ENCODE measurements around the gene MAPT.

MAPT gene

GRCh38 chr17:45863857-45864654, 30.3 kb upstream of the MAPT start:
- DNase-seq = no peak

- DNase-seq = no peak
Measured at GRCh38 chr17:45867171-45867570, 27.2 kb upstream of the MAPT start.

DNA sequence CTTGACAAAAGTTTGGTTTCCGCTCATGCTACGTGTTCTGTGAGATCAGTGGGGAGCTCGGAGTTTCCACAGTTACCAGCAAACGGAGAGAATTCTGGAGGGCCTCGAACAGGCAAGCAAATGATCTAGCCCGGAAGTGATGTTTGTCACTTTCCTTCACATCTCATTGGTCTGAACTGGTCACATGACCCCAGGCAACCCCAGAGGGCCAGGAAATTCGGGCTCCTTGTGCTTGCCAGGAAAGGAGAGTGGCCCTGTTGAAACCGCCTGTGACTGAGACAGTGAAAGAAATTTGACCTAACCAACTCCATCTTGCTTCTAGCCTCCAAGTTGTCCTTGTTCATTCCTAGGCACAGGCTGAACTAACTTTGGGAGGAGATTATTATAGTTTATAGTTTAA, 26.7 kb upstream of the MAPT start:
- DNase-seq = no peak

DNA sequence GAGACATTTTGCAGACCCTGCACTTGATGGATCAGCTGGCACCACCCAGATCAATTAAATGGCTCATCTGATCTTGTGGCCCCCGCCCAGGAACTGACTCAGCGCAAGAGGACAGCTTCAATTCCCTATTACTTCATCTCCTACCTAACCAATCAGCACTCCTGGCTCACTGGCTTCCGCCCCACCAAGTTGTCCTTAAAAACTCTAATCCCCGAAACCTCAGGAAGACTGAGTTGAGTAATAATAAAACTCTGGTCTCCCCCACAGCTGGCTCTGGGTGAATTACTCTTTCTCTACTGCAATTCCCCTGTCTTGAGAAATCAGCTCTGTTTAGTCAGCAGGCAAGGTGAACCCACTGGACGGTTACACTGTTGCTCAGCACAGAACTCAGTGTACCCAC, 26.1 kb upstream of the MAPT start:
- no peak for DNase-seq

DNA sequence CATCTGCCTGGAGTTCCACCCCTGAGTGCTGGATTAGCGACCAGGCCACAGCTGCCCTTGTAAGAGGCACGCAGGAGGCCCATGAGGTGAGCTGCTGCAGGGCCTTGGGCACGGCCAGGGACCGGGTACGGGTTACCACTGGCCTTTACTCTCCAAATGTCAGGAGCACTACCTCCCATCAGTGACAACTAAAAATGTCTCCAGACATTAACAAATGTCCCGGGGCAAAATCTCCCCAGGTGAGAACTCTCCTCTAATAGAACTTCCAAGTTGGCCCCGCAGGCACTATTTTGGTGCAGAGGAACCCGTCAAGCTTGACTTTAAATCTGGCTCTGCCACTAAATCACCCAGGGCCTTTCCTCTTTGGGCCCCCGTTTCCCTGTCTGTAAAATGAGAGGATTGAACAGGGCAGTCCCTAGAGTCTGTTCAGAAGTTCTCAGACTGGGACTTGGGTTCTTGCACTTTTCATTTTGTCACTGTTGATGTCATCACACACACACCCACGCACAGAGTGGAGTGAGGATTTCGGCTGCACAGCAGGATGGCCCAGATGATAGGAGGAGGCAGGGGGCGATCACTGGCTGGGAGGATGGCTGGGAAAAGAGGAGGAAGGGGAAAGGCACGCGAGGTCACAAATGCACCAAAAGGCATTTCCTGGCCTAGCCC, 24.5 kb upstream of the MAPT start:
- DNase-seq = no peak

GRCh38 chr17:45870342-45870974, 23.9 kb upstream of the MAPT start:
- no peak for DNase-seq

- no peak for DNase-seq
Measured at GRCh38 chr17:45871718-45872117, 22.6 kb upstream of the MAPT start.

DNA sequence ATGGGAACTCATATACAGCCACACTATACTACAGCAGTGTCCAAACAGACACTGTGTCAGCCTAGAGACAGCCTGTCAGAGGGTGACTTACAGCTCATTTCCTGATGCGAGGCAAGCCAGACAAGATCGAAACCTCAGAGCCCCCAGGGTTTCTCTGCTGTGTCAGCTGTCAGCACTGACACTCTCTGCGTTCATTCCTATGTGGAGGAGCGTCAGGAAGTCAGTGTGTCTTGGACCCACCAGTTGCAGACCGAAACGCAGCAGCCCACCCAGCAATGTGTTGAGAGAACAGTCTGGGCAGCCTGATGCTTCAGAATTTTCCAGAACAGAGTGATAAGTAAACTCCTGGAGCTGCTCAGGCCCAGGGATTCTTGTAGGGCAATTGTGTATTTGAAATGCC, 20.6 kb upstream of the MAPT start:
- no peak for DNase-seq

GRCh38 chr17:45874151-45874550, 20.2 kb upstream of the MAPT start:
- DNase-seq = no peak

- DNase-seq = no peak
Measured at GRCh38 chr17:45876539-45876938, 17.8 kb upstream of the MAPT start.

GRCh38 chr17:45877467-45877866, 16.9 kb upstream of the MAPT start:
- no peak for DNase-seq

DNA sequence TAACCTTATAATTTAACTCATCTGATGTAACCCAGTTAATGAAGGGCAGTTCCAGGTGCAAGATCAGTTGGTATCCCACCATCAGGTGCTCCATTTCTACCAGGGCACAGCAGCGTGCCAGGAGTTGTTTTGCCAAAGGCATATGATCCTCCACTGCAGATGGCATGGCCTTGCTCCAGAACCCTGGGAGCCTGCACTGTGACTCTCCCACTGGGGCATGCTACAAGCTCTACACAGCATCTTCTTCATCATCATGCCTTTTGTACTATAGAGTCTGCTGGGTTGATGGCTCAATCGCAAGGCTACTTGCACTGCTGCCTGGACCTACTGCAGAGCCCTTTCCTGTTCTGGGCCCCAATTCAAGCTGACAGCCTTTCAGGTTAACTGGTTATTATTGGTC, 11.3 kb upstream of the MAPT start:
- no peak for DNase-seq

GRCh38 chr17:45886852-45887251, 7.5 kb upstream of the MAPT start:
- no peak for DNase-seq

DNA sequence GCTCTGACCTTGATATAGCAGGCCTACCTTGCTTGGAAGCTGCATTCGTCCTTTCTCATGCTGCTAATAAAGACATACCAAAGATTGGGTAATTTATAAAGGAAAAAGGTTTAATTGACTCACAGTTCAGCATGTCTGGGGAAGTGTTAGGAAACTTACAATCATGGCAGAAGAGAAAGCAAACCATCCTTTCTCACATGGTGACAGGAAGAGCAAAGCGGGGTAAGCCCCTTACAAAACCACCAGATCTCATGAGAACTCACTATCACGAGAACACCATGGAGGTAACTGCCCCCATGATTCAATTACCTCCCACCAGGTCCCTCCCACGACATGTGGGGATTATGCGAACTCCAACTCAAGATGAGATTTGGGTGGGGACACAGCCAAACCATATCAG, 6.0 kb upstream of the MAPT start:
- no peak for DNase-seq

DNA sequence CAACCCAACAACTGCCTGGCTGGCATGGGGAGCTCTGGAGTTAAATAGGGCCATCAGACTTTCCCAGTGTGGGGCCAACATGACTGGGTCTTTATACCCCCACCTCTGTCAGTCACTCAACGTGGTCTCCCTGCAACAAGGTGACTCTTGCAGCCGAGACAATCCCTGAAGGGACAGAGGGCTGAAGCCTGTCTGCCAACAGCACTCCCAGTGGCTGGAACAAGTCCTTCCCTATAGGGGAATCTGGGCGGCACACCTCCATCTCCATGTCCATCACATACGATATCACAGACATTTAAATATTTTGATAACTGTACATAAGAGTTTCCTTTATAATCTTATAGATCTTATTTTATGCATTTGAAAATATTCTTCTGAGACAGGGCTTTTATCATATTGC, 4.8 kb upstream of the MAPT start:
- DNase-seq = no peak

- no peak for DNase-seq
Measured at GRCh38 chr17:45893725-45894021, 681 bp upstream of the MAPT start.

DNA sequence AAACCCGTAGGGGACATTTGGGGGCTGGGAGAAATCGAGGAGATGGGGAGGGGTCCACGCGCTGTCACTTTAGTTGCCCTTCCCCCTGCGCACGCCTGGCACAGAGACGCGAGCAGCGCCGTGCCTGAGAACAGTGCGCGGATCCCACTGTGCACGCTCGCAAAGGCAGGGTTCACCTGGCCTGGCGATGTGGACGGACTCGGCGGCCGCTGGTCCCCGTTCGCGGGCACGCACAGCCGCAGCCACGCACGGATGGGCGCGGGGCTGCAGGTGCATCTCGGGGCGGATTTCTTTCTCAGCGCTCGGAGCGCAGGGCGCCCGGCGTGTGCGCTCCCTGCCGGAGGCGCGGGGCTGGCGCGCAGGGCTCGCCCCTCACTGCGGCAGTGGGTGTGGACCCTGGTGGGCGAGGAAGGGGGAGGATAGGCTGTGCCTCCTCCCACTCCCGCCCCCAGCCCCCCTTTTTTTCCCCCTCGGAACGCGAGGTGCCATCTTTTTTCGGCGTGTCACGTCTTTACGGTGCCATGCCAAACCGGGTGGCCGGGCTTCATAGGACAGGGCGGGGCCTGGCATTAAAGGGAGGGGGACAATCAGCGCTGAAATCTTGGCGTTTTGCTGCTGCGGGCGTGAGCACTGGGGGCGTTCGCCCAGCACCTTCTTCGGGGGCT, 1.1 kb downstream of the MAPT start:
- DNase-seq = no peak

DNA sequence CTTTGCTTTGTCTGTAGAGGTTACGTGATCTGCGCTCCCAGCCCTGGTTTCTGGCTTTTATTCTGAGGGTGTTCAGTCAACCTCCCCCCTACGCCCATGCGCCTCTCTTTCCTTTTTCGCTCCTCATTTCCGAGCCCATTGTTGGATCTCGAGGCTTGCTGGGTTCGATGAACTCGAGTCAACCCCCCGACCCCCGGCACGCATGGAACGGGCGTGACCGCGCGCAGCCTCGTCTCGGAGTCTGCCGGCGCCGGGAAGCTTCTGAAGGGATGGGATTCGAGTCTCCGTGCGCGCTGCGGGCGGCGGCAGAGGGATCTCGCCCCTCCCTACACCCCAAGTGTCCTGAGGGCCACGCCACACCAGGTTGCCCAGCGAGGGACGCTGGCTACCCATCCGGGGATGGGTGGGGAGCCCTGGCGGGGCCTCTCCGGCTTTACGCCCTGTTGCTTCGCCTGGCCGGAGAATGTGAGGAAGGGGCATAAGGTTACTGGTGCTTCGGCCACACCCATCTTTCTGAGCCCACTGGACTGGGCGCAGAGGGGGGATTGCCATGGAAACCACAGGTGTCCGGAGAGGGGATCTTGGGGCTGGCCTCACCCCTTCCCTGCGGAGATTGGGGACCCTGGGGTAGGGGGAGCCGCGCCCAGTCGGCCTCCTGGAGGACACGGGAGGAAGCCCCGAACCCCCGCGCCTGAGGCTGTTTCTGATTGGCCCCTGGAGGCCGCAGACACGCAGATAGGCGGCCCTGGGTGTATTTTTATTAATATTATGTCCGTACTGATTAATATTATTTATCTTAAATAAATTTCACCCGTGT, 1.8 kb downstream of the MAPT start:
- DNase-seq = no peak

DNA sequence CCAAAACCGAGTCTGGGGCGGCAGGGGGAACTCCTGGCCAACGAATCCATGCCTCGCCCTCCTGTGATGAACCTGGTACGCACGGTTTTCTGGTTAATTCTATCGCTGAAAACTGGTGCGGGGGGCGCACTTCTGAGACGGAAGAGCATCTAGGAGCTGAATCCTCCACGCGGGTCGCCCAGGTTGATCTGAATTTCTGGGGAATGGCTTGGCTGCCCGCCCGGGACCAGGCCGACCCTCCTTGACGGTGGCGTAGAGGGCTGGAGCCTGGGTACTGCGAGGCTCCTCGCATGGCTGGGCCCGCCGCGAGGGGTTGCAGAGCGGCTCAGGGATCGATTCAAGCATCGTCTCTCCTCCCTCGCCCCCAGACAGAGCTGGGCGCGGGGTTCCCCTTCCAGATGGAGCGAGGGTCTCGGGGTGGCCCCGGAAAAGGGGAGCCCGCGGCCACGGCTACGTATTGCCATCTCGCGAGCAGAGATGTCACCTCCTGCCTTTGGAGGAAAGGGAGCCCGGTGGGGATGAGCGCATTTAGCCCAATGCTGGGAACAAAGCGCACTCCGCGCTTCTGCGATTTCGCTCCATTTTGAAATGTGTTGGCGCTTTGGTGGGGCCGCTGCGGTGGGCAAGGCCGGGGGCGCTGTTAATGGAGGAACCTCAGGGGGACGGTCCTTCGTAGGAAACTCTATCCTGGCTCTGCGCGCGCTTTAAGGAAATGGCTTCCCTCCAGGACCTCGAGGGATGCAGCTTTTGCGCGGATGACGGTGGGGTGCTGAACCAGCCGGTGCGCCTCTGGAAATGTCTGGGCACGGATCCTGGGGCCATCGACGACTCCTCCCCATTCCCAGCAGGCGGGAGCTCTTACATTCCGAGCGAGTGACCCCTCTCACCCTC, 2.7 kb downstream of the MAPT start:
- no peak for DNase-seq

GRCh38 chr17:45900136-45900535, 5.8 kb downstream of the MAPT start:
- no peak for DNase-seq

DNA sequence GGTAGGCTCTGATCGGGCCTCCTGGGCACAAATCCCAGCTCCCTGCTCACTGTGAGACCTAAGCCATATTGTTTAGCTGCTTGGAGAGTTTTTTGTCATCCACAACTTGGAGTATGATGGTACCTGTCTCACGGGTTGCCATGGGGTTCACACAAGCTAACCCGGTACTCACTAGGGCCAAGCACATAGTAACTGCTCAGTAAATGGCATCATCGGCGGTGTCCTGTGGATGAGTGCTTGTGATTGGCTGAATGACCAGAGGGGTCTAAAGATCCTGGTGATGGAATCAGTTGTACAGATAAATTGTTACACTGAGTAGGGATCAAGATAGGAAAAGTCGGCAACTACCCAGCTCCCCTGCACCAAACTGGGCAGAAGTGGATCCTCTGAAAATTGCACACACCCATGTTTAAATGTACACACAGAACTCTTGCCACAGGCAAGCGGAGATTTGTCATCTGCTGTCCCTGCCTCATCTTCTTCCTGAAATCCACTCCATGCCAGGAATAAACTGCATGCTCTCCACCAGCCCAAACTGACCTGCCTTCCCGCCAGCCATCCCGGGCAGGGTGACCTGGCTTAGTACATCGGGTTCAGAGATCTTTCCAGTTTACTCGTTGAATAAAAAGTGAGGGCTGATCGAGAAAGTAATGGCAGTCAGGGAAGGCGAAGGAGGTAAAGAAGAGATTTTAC, 6.5 kb downstream of the MAPT start:
- no peak for DNase-seq

Measured in activated CD4-positive, CD25-positive, alpha-beta regulatory T cell treated with anti-CD3 and anti-CD28 coated beads, Interleukin-2, amount 50 U/mL, for 72 hours (primary cell).